ENCODE results near the gene RALGPS1.

The RALGPS1 gene

DNA sequence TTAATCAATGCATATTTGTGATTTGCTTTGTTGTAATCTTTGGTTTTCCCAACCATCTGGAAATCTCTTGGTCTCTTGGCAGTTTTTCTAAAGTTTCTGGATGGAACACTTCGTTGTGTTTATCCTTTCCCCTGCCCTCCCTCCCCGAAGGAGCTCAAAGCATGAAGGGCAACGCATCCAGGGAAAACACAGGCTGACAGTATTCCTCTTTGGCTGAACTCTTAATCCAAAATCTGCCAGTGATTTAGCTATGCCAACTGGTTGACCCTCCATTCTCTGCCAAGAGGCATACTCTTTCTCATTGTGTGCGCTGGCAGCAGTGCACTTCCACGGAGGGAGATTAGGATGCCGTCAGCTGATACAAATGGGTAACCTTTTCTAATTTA lies 33.6 kb upstream of the RALGPS1 start:
- Histone ChIP-seq H3K9me3 (replicated peaks; ENCODE audit: insufficient read depth, low read length) (no peaks in the 10 kb centered on the region), H3K4me1 (ENCODE audit: low read length) (no peaks in the 10 kb centered on the region), H3K4me3 (ENCODE audit: low read length) (no peak overlapping the region), H3K9ac (ENCODE audit: low read length) (no peak overlapping the region), H2AFZ (ENCODE audit: low read length) (no peak overlapping the region), H3K36me3 (replicated peaks; ENCODE audit: insufficient read depth, low read length) (no peaks in the 10 kb centered on the region), H4K20me1 (ENCODE audit: insufficient read depth, low read length) (no peaks in the 10 kb centered on the region), H3K4me2 (ENCODE audit: low read depth, low read length) (no peak overlapping the region), H3K79me2 (ENCODE audit: low read length) (peaks cover 14% of the 10 kb centered on the region), H3F3A (ENCODE audit: insufficient read depth, low read length) (no peaks in the 10 kb centered on the region), H3K27ac (ENCODE audit: low read length) (no peak overlapping the region), H3K9me2 (replicated peaks; ENCODE audit: insufficient read depth, low read length) (no peaks in the 10 kb centered on the region), H3K27me3 (replicated peaks; ENCODE audit: insufficient read depth, low read length) (no peaks in the 10 kb centered on the region)
- no peak for TF ChIP-seq EZH2phosphoT487 (IDR thresholded peaks at IDR 0.05; ENCODE audit: low read length)
- TF ChIP-seq, protein P1, sequence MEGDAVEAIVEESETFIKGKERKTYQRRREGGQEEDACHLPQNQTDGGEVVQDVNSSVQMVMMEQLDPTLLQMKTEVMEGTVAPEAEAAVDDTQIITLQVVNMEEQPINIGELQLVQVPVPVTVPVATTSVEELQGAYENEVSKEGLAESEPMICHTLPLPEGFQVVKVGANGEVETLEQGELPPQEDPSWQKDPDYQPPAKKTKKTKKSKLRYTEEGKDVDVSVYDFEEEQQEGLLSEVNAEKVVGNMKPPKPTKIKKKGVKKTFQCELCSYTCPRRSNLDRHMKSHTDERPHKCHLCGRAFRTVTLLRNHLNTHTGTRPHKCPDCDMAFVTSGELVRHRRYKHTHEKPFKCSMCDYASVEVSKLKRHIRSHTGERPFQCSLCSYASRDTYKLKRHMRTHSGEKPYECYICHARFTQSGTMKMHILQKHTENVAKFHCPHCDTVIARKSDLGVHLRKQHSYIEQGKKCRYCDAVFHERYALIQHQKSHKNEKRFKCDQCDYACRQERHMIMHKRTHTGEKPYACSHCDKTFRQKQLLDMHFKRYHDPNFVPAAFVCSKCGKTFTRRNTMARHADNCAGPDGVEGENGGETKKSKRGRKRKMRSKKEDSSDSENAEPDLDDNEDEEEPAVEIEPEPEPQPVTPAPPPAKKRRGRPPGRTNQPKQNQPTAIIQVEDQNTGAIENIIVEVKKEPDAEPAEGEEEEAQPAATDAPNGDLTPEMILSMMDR (IDR thresholded peaks at IDR 0.05; ENCODE audit: low read length) = no peak
- no peak for TF ChIP-seq EZH2 (optimal IDR thresholded peaks at IDR 0.05; ENCODE audit: low read depth, low read length)
- no peak for DNase-seq

DNA sequence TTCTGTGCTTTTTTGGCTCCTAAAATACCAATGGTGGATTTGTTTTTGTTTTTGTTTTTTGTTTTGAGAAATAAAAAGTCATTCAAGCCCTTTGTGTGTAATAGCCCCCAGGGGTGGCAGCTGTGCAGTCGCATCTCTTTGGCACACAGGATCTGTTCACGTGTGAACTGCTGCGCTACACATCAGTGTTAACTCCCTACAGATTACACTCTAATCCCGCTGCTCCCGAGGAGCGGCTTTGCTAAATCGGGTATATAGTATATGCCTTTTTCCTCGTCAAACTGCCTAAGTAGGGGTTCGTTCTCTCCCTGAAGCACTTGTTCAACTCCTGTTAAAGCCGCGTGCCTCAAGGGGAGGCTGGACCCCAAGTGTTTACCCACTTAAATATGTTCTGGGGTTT lies 31.8 kb upstream of the RALGPS1 start:
- no peaks in the 10 kb centered on the region for H3K27me3 ChIP-seq (replicated peaks; ENCODE audit: insufficient read depth, low read length)
- H4K20me1 ChIP-seq (ENCODE audit: insufficient read depth, low read length) = no peaks in the 10 kb centered on the region
- no peak overlapping the region for H3K27ac ChIP-seq (ENCODE audit: low read length)
- DNase-seq = no peak
- H3K9me2 ChIP-seq (replicated peaks; ENCODE audit: insufficient read depth, low read length) = no peaks in the 10 kb centered on the region
- no peaks in the 10 kb centered on the region for H3F3A ChIP-seq (ENCODE audit: insufficient read depth, low read length)
- no peaks in the 10 kb centered on the region for H3K79me2 ChIP-seq (ENCODE audit: low read length)
- TF ChIP-seq, protein P1 (IDR thresholded peaks at IDR 0.05; ENCODE audit: low read length) = no peak
- TF ChIP-seq EZH2 (optimal IDR thresholded peaks at IDR 0.05; ENCODE audit: low read depth, low read length) (no peak), EZH2phosphoT487 (IDR thresholded peaks at IDR 0.05; ENCODE audit: low read length) (no peak)
- H2AFZ ChIP-seq (ENCODE audit: low read length) = no peak overlapping the region
- no peaks in the 10 kb centered on the region for H3K9me3 ChIP-seq (replicated peaks; ENCODE audit: insufficient read depth, low read length)
- no peaks in the 10 kb centered on the region for H3K4me1 ChIP-seq (ENCODE audit: low read length)
- no peak overlapping the region for H3K9ac ChIP-seq (ENCODE audit: low read length)
- no peak overlapping the region for H3K4me3 ChIP-seq (ENCODE audit: low read length)
- H3K4me2 ChIP-seq (ENCODE audit: low read depth, low read length) = no peak overlapping the region
- no peaks in the 10 kb centered on the region for H3K36me3 ChIP-seq (replicated peaks; ENCODE audit: insufficient read depth, low read length)

DNA sequence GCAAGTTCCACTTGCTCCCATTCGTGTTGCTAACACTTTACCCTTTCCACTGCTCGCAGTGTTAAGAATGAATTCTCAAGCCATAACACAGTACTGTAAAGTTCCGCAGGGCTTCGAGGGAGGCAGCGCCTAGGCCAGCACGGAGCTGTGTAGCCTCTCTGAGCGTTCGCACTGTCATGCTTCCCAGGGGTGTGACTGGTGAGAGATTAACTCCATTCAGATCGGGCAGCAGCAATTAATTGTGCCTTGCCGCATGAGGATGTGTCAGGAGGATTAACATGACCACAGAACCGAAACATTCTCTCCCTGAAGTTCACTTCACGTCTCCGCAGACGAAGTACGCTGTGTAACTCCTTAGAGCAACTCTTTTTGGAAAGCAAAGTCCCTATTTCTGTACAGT lies 30.9 kb upstream of the RALGPS1 start:
- Histone ChIP-seq H2AFZ (ENCODE audit: low read length) (no peak overlapping the region), H3F3A (ENCODE audit: insufficient read depth, low read length) (no peaks in the 10 kb centered on the region), H3K9me3 (replicated peaks; ENCODE audit: insufficient read depth, low read length) (no peaks in the 10 kb centered on the region), H3K36me3 (replicated peaks; ENCODE audit: insufficient read depth, low read length) (no peaks in the 10 kb centered on the region), H3K27me3 (replicated peaks; ENCODE audit: insufficient read depth, low read length) (no peaks in the 10 kb centered on the region), H3K4me3 (ENCODE audit: low read length) (no peak overlapping the region), H3K79me2 (ENCODE audit: low read length) (no peaks in the 10 kb centered on the region), H3K9ac (ENCODE audit: low read length) (no peak overlapping the region), H3K4me1 (ENCODE audit: low read length) (no peaks in the 10 kb centered on the region), H3K4me2 (ENCODE audit: low read depth, low read length) (no peak overlapping the region), H3K9me2 (replicated peaks; ENCODE audit: insufficient read depth, low read length) (no peaks in the 10 kb centered on the region), H3K27ac (ENCODE audit: low read length) (no peak overlapping the region), H4K20me1 (ENCODE audit: insufficient read depth, low read length) (no peaks in the 10 kb centered on the region)
- TF ChIP-seq EZH2 (optimal IDR thresholded peaks at IDR 0.05; ENCODE audit: low read depth, low read length) (no peak), EZH2phosphoT487 (IDR thresholded peaks at IDR 0.05; ENCODE audit: low read length) (no peak)
- TF ChIP-seq, protein P1 (IDR thresholded peaks at IDR 0.05; ENCODE audit: low read length) = no peak
- DNase-seq = no peak
